ENCODE data around the gene DTYMK. TPM values are rescaled to one million over a fixed set of nuclear protein-coding genes. Genes with fewer than 3 reads are reported as not detected.
A peak's percentile ranks its signal among the peaks of the same experiment; 100 is the strongest.

Gene DTYMK
- total RNA-seq, 1 experiment from 2014 or later, result 142 TPM

DNA sequence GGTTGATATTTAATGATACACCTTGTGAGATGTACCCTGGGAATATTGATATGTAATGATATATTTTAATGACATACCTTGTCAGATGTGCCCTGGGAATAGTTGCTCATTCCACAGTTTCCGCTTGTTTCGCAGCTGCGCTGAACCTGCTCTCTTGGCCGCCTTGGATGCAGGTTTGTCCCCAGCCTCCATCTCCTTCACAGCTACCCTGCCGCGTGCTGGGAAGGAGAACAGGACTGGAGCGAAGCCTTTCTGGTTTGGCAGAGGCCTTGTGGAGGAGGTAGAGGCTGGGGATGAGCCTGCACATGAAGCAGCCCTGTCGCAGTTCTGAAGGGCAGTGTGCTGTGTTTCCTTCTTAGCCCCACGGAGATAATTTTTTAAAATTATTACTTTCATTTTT, 34.5 kb downstream of the DTYMK start:
- DNase-seq (ENCODE audit: low read depth), result no peak

DNA sequence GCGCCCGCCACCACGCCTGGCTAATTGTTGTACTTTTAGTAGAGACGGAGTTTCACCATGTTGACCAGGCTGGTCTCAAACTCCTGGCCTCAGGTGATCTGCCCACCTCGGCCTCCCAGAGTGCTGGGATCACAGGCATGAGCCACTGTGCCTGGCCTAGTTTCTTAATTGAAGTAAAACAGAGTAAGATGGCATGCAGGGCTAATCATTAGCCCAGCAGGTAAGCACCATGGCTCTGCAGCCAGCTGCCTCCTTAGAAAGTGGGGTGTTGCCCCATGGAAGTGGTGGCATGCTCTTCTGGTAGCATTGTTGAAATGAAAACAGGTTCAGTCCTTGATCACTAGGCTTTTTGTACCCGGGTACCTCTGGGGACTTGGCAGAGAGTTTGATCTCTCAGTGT, 36.7 kb downstream of the DTYMK start:
- DNase-seq (ENCODE audit: low read depth), result no peak

DNA sequence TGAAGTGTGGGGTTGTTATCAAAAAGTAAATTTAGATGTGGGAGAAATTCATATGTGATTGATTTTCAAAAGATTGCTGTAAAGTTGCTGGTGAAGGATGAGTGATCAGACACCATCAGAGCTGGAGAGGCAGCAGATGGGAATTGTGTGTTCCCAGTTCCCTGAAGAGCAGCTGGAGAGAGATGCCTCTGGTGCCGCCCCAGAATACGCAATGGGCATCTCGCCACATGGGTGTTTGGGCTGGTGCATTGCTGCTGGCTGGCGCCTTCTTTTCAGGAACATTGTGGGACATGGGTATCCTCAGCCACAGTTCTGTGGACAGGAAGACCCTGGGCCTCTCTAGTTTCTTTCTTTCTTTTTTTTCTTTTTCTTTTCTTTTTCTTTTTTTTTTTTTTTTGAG, 37.2 kb downstream of the DTYMK start:
- DNase-seq (ENCODE audit: low read depth), result no peak

DNA sequence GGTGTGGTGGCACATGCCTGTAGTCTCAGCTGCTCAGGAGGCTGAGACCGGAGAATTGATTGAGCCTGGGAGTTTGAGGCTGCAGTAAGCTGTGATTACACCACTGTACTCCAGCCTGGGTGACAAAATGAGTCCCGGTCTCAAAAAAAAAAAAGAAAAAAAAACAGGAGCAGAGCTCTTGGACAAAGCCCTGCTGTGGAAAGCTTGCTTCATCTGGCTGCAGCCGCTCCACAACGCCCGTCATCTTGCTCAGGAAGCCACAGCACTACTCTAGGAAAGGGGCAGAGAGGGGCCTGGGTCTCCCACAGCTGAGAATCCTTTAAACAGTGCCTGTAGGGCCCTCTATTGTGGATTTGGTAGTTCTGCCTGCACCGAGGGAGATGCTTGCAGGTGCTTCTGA, 38.2 kb downstream of the DTYMK start:
- no peak for DNase-seq (ENCODE audit: low read depth)

DNA sequence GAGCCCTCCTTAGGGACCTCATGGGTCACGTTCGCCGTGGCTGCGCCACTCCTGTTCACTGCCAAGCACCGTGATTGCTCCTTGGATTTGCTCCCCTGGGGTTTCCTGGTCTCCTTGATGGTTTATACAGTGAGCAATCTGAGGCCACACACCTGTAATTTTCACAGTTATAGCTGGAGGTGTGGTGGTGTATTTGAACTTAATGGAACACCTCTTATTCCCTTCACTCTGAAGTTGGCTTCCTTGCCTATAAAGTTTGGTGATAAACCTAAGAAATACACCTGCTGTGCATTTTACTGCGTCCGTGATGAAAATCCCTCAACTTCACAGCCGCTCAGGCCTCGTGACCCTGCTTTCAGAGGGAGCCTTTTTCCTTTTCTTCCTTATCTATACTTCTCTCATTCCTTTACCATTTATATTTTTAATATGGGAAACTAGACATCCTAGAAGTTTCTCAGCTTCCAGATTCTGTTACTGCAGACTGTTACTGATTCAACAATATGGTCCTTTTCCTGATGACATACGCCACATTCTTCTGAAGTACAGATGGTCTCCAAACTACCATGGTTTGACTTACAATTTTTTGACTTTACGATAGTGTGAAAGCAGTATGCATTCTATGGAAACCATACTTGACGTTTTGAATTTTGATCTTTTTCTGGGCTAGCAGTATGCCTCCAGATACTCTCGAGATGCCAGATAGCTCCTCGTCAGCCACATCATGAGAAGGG, 40.5 kb downstream of the DTYMK start:
- no peak for DNase-seq (ENCODE audit: low read depth)

DNA sequence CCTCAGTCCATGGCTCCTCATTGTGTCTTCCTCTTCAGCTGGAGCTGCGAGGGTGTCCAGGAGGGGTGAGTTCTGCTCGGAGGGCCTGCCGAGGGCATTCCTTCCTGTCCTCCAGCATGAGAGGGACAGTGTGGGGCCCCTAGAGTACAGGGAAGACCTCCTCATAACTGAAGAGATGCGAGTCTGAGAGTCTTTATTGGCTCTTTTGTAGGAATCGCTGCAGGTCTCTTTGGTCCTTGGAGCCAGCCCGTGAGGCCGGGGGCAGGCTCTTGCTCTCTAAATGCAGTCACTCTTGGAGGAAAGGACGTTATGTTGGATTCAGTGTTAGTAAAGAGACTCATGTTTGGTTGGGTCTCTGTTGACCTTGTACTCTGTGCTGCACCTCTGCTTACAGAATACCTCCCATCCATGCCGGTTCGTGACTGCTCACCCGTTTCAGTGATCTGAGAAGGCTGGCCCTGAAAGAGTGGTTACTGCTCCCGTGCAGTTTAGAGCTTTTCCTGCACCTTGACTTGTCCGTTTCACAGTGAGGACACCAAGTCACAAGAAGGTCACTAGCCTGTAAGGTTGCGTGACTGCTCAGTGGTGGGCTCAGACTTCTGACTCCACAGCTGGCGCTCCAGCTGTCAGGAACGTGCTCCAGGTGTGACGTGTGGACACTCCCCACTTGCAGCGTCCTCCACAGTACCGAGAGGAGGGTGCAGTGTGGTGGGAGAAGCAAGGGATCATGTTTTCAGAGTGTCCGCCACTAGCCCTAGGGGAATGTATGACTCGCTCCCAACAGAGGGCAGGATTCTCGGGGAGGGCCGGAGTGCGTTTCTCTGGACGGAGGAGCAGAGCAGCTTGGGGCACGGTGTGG, 41.3 kb downstream of the DTYMK start:
- no peak for DNase-seq (ENCODE audit: low read depth)

DNA sequence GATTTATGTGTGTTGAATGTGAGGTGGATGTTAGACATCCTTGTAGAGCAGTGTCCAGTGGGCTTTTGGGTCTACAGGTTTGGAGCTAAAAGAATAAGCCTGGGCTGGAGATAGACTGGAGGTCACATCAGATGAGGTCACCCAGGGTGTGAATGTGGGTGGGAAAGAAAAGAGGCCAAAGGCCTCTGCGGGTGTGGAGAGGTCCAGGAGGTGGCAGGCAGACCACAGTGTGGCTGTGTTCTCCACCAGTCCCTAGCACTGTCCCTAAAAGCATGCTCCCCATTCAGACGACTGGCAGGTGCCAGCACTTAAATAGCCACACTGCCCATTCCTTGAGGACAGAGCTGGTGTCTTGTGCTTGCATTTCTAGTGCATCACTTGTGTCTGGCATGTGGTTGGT, 45.0 kb downstream of the DTYMK start:
- no peak for DNase-seq (ENCODE audit: low read depth)

DNA sequence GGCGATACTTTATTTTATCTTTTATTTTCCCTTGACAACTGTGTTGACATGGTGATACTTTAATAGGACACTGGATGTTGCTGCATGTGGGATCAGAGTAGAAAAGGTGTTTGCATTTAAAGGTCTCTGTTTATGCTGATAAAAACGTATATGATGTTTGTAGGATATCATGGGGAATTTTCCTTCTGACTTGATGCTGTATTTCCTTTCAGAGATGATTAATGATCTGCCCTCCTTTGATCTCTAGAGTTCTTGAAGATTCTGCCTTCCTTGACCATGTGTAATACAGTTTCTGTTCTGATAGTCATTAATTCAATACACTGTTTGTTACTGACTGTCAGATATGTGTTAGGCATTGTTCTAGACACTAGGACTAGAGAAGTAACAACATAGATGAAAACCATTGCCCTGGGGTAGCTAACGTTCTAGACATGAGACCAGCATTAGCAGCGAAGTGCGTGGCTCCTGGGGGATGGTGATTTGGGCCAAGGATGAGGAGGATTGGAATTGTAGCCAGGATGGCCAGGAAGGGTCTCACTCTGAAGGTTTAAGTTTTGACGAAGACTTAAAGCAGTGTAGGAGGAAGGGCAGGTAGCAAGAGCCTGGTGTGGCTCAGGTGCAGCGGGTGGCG, 46.3 kb downstream of the DTYMK start:
- DNase-seq (ENCODE audit: low read depth), result no peak

DNA sequence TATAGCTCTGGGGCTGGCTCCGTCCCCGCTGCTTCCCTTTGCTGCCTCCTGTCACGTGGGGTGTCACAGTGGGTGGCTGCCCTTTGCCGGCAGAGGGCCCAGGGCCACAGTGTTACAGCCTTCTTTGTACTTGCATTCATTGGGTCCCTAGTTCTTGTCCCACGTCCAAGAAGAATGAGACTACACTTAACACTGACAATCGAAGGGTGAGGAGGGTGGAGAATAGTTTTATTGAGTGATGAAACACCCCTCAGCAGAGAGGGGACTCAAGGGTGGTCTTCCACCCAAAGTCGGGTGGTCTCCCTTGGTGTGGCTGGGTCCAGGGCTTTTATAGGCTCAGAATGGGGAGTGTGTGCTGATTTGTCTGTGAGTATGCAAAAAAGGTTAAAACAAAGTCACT, 47.2 kb downstream of the DTYMK start:
- DNase-seq (ENCODE audit: low read depth), result no peak

DNA sequence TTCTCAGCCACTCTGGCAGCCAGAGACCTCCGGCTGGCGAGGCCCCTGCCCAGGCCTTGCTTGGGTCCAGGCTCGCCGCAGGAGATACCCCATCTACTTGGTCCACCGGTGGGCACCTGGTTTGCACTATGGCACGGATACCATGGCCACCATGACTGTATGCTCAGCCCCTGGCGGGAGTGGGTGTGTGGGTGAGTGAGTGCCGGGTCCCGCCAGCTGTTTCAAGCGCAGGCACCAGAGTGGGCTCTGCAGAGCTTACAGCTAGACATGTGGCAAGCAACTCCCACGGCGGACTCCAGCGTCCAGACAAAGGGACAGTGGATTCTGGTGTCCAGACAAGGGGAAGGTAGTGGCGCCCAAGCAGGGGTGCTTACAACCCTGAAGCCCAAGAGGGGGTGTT, 47.7 kb downstream of the DTYMK start:
- no peak for DNase-seq (ENCODE audit: low read depth)

DNA sequence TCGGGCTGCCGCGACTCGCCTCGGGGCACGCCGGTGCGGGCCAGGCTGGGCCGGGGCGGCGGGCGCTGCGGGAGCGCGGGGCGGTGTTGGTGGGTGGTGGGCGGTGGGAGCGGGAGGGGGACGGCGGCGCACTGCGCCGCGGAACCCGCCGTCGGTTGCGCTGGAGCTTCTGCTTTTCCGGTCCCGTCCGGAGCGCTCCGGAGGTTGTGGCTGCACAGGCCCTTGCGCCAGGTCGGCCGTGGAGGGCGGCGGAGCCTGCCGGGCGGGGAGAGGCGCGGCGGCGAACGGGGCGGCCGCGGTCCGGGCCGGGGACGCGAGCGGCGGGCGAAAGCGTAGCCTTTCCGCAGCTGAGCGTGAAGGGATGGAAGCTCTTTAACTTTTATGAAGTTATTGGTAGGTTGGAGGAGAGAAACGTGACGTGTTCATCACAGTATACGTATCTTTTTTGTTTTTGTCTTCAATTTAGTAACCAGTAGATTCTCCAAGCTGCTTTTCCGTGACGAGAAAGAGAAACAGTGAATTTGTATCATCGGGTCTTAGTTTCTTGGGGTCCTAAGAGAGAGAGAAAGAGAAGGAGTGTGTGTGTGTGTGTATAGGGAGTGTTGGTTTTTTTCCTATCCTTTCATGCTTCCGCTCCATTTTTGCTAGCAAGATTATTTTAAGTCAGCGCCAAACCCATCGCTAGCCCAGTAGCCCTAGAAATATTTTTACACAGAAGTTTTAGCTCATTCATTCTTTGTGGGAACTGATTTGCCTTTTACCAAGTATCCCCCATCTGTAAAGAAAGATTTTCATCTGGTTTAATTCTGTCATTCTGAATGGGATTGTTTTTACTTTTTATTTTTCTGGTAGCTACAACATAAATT, 48.6 kb downstream of the DTYMK start:
- no peak for DNase-seq (ENCODE audit: low read depth)

DNA sequence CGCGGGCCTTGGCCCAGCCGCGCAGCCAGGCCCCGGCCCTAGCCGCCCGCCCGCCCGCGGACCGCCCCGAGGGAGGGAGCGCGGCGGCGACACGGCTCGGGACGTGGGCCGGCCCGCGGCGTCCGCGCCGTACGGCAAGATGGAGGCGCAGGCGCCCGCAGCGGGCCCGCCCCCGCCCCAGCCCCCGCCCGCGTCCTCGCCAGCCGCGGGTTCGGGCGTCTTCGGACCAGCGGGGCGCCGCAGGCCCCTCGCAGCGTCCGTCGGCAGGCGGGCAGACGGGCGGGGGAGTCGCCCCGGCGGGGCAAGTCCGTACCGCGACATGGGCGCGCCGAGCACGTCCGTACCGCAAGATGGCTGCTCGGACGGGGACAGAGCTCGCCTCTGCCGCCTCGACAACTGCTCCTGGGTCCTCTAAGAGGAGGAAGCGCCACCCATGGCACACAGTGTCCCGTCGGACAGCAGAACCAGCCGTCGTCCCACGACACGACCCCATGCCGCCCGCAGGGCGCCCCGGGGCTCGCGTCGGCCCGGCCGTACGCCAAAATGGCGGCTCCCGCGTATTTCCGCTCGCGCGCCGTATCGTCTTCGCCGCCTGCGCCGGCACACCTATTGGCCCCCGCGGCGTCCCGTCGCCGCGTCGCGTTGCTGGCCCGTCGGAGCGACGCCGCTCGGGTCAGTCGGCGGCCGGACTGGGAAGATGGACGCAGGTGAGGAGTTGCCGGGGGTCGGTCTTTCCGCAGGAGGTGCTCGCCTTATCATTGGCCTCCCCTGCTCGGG, 49.4 kb downstream of the DTYMK start, which contains the start of the genes ATG4B and THAP4:
Gene ATG4B (plus strand): TSS at position 676 of the 777 bp plus-strand sequence. CDS start 22 bp downstream, at position 698.
Gene THAP4 (minus strand): TSS at position 141 of the 777 bp plus-strand sequence. CDS start 141 bp downstream, outside the sequence.
- peak; percentile 82 for DNase-seq (ENCODE audit: low read depth)

DNA sequence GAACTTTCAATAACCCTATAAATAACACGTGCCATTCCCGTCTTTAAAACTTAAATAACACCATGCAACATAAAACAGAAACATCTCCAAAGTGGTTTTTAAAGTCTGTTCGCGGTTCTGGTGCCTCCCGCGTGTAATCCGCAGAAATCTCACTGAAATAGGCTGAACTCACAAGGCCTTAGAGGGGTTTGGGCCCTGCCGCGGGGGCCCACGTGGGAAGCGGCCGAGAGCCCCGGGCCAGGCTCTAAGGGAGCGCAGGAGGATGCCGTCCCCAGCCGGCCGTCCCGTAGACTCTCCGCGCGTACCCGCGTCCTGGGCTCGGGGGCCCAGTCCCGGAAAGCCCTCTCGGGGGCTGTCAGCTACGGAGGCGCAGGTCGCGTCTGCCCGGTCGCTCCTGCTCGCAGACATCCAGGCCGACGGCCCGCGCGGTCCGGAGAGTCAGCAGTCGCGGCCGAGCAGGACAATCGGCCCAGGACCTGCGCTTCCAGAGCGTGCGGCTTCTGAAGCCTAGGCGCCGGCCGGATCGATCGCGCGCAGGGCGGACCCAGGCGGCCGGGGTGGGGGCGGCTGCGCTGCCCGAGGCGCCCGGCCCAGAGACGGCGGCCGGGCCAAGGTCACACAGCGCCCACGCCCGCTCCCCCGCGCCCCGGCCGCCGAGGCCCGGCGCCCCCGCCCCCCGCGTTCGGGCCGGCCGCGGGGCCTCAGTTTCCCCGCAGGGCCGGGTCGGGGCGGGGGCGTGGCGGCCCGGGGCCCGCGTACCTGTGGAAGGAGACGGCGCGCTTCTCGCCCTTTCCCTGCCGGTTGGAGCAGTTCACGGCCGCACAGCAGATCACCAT, 50.2 kb downstream of the DTYMK start:
- DNase-seq (ENCODE audit: low read depth), result peak; percentile 36

DNA sequence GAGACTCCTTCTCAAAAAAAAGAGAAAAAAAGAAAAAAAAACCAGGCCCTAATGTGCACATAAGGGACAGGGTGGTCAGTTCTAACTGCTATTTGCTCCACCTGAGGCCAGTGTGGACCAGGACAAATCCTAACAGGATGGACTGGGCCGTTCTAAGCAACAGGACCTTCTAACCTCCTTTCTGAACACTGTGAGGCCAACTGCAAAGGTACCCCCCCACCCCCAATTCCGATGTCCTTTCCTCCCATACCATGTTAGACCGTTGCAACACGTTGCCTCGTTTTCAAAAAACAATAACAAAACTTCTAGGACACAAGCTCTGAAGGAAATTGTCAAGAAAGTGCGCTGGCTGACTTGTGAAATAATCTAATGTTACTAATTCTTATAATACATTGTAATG, 50.9 kb downstream of the DTYMK start:
- DNase-seq (ENCODE audit: low read depth), result no peak

DNA sequence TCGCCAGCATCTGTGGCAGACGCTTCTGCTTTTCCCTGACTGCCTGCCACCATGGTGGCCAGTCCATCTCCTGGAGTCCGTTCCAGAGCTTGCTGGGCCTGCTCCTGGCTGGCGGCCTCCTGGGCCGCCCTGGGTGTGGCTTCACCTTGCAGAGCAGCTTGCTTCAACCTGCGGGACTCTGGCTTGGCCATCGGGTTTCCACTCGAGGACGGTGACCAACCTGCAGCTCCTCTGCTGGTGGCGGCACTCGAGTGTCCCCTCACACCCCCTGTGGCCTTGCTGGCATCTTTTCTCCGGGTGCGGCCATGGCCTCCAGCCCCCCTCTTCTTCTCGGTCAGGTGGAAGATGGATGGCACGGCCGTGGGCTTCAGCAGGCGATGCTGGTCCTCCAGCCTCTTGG, 53.1 kb downstream of the DTYMK start:
- DNase-seq (ENCODE audit: low read depth), result no peak

DNA sequence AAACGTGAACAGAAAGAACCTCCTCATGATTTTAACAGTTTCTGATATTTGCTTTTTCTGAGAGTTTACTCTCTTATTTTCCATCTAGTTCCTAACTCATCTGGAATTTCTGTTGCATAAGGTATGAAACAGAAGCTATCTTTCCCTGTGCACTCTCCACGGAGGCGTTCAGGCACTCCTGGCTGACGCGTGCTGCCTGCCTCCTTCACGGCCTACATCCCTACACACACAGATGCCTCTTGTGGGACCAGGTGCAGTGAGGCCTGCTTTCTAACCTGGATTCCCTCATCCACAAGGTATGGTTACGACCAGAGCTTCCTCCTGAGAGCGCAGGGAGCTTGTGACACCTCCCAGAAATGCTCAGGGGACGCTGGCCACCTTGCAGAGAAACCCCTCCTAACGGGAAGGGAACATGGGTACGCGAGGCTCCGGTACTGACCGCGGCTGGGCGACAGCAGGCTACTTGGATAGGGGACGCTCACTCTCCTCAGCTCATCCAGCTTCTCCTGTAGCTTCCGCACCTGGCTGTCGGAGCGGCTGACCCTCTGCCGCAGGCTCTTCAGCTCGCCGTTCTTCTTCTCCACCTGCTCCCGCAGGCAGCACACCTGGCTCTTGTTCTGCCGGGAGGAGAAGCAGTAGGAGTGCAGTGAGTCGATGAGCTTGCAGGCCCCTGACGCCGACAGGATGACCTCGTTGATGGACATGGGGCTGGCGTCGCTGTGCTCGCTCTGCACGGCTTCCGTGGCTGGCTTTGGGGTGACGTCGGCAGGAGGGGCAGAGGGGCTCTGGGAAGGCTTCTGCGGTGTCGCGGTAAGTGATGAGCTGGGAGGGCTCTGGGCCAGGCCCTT, 53.9 kb downstream of the DTYMK start:
- no peak for DNase-seq (ENCODE audit: low read depth)

DNA sequence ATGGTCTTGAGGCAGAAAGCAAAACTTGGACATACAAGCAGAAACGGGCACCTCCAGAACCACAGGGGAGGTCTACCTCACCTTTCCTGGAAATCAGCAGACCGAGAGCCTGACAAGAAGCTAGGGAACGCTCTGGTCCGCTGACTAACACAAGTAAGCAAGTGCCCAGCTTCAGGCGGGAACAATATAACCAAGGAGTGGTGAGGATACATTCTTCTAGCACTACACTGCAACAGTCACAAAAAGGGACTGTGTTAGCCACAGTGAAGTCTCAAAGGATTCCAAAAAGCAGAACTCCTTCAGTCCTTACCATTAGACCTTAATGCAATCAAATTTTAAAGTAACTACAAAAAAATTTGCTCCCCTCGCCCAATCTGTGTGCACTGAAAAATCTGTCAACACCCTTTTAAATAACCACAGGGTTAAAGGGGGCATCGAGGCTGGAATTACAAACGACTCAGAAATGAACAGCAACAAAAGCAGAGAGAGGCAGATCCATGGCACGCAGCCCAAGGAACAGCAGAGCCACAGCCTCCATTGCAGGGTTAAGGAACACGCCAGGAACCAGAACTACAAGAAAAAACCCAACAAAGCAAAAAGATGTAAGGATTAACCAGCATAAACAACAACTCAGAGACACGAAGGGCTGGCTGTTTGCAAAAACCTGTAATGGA, 56.7 kb downstream of the DTYMK start:
- no peak for DNase-seq (ENCODE audit: low read depth)

DNA sequence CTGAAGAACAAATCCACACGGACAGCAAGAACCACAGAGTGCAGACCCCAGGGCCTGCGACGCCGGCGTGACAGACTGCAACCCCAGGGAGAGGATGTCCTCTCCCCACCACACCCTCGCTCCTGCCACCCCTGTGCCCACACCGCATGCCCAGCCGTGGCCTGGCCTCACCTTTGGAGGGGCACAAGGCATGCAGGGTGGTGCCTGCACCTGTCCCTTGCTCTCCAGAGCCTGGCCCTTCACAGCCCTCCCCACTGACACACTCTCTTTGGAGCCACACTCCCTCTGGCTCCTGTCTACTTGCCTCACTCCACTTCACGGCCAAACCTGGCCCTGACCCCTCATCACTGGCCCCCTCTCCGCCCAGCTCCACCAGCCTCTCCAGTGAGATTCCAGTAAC, 58.9 kb downstream of the DTYMK start:
- no peak for DNase-seq (ENCODE audit: low read depth)

All from HT1080 (cell line).